Measurements from ENCODE around the gene IQSEC1.

- no peak for TF ChIP-seq POLR2AphosphoS5 (IDR thresholded peaks at IDR 0.05; ENCODE audit: low read depth, low read length)
- no peak for TF ChIP-seq POLR2A (IDR thresholded peaks at IDR 0.05; ENCODE audit: low read depth, low read length)
- no peak for TF ChIP-seq TAF1 (IDR thresholded peaks at IDR 0.05; ENCODE audit: low read depth, low read length)
- TF ChIP-seq POU2F2 (IDR thresholded peaks at IDR 0.05; ENCODE audit: low read depth, low read length): no peak
- TF ChIP-seq SPI1 (IDR thresholded peaks at IDR 0.05; ENCODE audit: low read depth, low read length): no peak
These were observed 146.6 kb downstream of the IQSEC1 start for GRCh38 chr3:12926660-12927059.
